K562 (cell line): Measurements from ENCODE around the gene TTBK2. TPM values are rescaled to one million over a fixed set of nuclear protein-coding genes. Genes with fewer than 3 reads are reported as not detected.

Experiments
- ATAC-seq: fragments of 200-7000 bp; cut with Tn5 transposase; 3 replicates; pipeline ENCODE4 v1.9.1; 2020; ENCODE audit warnings: moderate library complexity
- BruUV-seq: library from RNA; stranded (reverse); fragments of 400-500 nt; replicated peaks from 2 replicates; lab custom pipeline; 2021; lab: Mats Ljungman, UMichigan
- CTCF ChIA-PET: fragments of 300-600 bp; formaldehyde crosslinking; extraction: SDS; loops from one replicate; lab custom pipeline; 2021; ENCODE audit warnings: low intra/inter-chr PET ratio; lab: Yijun Ruan, JAX
- POLR2A ChIA-PET: fragments of 300-600, 350-650 bp; sonication (Branson Sonifier 250); formaldehyde crosslinking; extraction: SDS; loops from one replicate; lab custom pipeline; 2021; ENCODE audit warnings: antibody characterized with exemption, inconsistent platforms; lab: Yijun Ruan, JAX
- DNase-seq, 4 experiments: peaks; one replicate each; pipeline versions ENCODE4 v3.0.0 to v3.0.0-alpha.2; 2011 to 2018; ENCODE audit warnings: low spot score in 3 of 4, mixed read lengths in 3 of 4; ENCODE audit errors: extremely low read depth in 1 of 4
- FAIRE-seq: peaks from 2 replicates; lab custom pipeline; 2011; peaks lifted over from hg19 to GRCh38; lab: Jason Lieb, UNC
- H2AFZ ChIP-seq: 2 replicates; pipeline ENCODE4 v1.6.0; 2011; ENCODE audit warnings: low read depth, low read length, control low read depth, inconsistent platforms
- H3K27ac ChIP-seq: fragments of 200-600 bp; 3 replicates; pipeline ENCODE4 v1.8.0; 2011; ENCODE audit warnings: low read depth, mild to moderate bottlenecking, control low read depth, inconsistent platforms, low read length, moderate library complexity, mixed read lengths; ENCODE audit errors: extremely low read depth
- H3K27me3 ChIP-seq, 2 experiments: fragments of 300-600 bp in 1 of 2; 2 replicates in 1 of 2; 3 replicates in 1 of 2; pipeline versions ENCODE4 v1.6.0 to v1.8.0; 2011; ENCODE audit warnings: inconsistent platforms in 2 of 2, low read length in 2 of 2, mild to moderate bottlenecking in 1 of 2, mixed read lengths in 1 of 2, moderate library complexity in 1 of 2; ENCODE audit not compliant: control insufficient read depth in 2 of 2, insufficient read depth in 2 of 2
- H3K36me3 ChIP-seq: fragments of 300-600 bp; 3 replicates; pipeline ENCODE4 v1.8.0; 2011; ENCODE audit warnings: mild to moderate bottlenecking, low read length, inconsistent platforms; ENCODE audit not compliant: control insufficient read depth, insufficient read depth
- H3K4me1 ChIP-seq, 2 experiments: fragments of 200-600 bp in 1 of 2; replicated peaks in 1 of 2; 2 replicates in 1 of 2; 3 replicates in 1 of 2; pipeline versions ENCODE4 v1.5.1 to v1.8.0; 2011; ENCODE audit warnings: inconsistent platforms in 2 of 2, low read length in 2 of 2, mild to moderate bottlenecking in 1 of 2, mixed read lengths in 1 of 2, moderate library complexity in 1 of 2; ENCODE audit not compliant: control insufficient read depth in 2 of 2, insufficient read depth in 2 of 2
- H3K4me2 ChIP-seq: 2 replicates; pipeline ENCODE4 v1.6.1; 2011; ENCODE audit warnings: low read length, control low read depth, inconsistent platforms, mixed read lengths; ENCODE audit not compliant: insufficient read depth
- H3K4me3 ChIP-seq: fragments of 200-600 bp; sonication (generic), shearing (Covaris generic); 2 replicates; pipeline ENCODE4 v1.5.1; 2016; ENCODE audit warnings: control low read depth, inconsistent platforms
- H3K79me2 ChIP-seq: fragments of 200-600 bp; 3 replicates; pipeline ENCODE4 v1.8.0; 2011; ENCODE audit warnings: low read length, inconsistent platforms; ENCODE audit not compliant: control insufficient read depth, insufficient read depth
- H3K9ac ChIP-seq, 2 experiments: 2 replicates each; pipeline versions ENCODE4 v1.6.0 to v1.6.1; 2011; ENCODE audit warnings: low read depth in 2 of 2, low read length in 2 of 2, control low read depth in 1 of 2, inconsistent platforms in 1 of 2, mild to moderate bottlenecking in 1 of 2, mixed read lengths in 1 of 2; ENCODE audit not compliant: insufficient read depth in 1 of 2
- H3K9me1 ChIP-seq: one replicate; pipeline ENCODE4 v1.6.0; 2011; ENCODE audit warnings: inconsistent platforms, mild to moderate bottlenecking, low read length, moderate library complexity; ENCODE audit not compliant: control insufficient read depth, insufficient read depth
- H3K9me3 ChIP-seq: replicated peaks from 2 replicates; pipeline ENCODE4 v1.5.1; 2011; ENCODE audit warnings: low read depth, low read length, inconsistent platforms; ENCODE audit not compliant: control insufficient read depth, insufficient read depth
- H4K20me1 ChIP-seq: replicated peaks from 2 replicates; pipeline ENCODE4 v1.6.1; 2011; ENCODE audit warnings: low read length, inconsistent platforms, mixed read lengths; ENCODE audit not compliant: control insufficient read depth, insufficient read depth
- BCL6 ChIP-seq: fragments of 250-450 bp; sonication (Bioruptor Pico); IDR thresholded peaks from 2 replicates; pipeline ENCODE4 v1.4.0; 2020
- BRF2 ChIP-seq: IDR thresholded peaks from 3 replicates; pipeline ENCODE4 v1.6.1; 2011; ENCODE audit warnings: borderline replicate concordance, mild to moderate bottlenecking; ENCODE audit not compliant: insufficient read length, insufficient read depth
- CBFB ChIP-seq: sonication (generic); formaldehyde crosslinking; IDR thresholded peaks from 2 replicates; pipeline ENCODE4 v1.4.0; 2020; ENCODE audit warnings: mild to moderate bottlenecking, missing genetic modification reagents
- CCNT2 ChIP-seq: IDR thresholded peaks from 2 replicates; pipeline ENCODE4 v1.6.1; 2011; ENCODE audit warnings: borderline replicate concordance, low read depth, mild to moderate bottlenecking, moderate library complexity, mixed read lengths, low read length; ENCODE audit not compliant: insufficient read length; ENCODE audit errors: extremely low read depth
- COPS2 ChIP-seq: fragments of 450-650 bp; conservative IDR thresholded peaks from 2 replicates; pipeline ENCODE4 v1.6.1; 2016; ENCODE audit warnings: mild to moderate bottlenecking, moderate library complexity
- FUS ChIP-seq: fragments of 200-400 bp; formaldehyde crosslinking; optimal IDR thresholded peaks from 2 replicates; pipeline ENCODE3; 2017; ENCODE audit warnings: low read depth, low read length
- GATA2 ChIP-seq: sonication (generic); formaldehyde crosslinking; IDR thresholded peaks from 2 replicates; pipeline ENCODE4 v1.4.0; 2020; ENCODE audit warnings: mild to moderate bottlenecking, missing genetic modification reagents
- IRF1 ChIP-seq: sonication (generic); formaldehyde crosslinking; IDR thresholded peaks from 2 replicates; pipeline ENCODE4 v1.8.0; 2022; ENCODE audit warnings: missing genetic modification reagents, mild to moderate bottlenecking, borderline replicate concordance
- KDM4B ChIP-seq, 2 experiments: fragments of 450-650 bp in 1 of 2; sonication (generic) in 1 of 2; IDR thresholded peaks; 2 replicates each; pipeline ENCODE4 v1.6.1; 2016 to 2017; ENCODE audit warnings: borderline replicate concordance in 2 of 2, antibody characterized with exemption in 1 of 2, low read depth in 1 of 2, mild to moderate bottlenecking in 1 of 2
- MAX ChIP-seq: sonication (generic); formaldehyde crosslinking; IDR thresholded peaks from 2 replicates; pipeline ENCODE4 v1.9.0; 2022; ENCODE audit warnings: mild to moderate bottlenecking, missing genetic modification reagents
- NBN ChIP-seq: fragments of 450-650 bp; IDR thresholded peaks from 2 replicates; pipeline ENCODE4 v1.6.1; 2016; ENCODE audit warnings: low read depth, mild to moderate bottlenecking
- NFYB ChIP-seq: IDR thresholded peaks from 2 replicates; pipeline ENCODE4 v1.6.1; 2011; ENCODE audit warnings: mild to moderate bottlenecking, moderate library complexity; ENCODE audit not compliant: insufficient read length; ENCODE audit errors: extremely low read depth
- NR2C1 ChIP-seq, 2 experiments: fragments of 450-650 bp; IDR thresholded peaks; 2 replicates each; pipeline ENCODE4 v1.6.1; 2017; ENCODE audit warnings: mild to moderate bottlenecking in 2 of 2, antibody characterized with exemption in 1 of 2, inconsistent platforms in 1 of 2, missing compliant biosample characterization in 1 of 2, missing genetic modification characterization in 1 of 2
- PHB ChIP-seq: fragments of 250-450 bp; sonication (Bioruptor Pico); IDR thresholded peaks from 2 replicates; pipeline ENCODE4 v1.5.0; 2021
- RBM14 ChIP-seq: fragments of 200-400 bp; formaldehyde crosslinking; IDR thresholded peaks from 2 replicates; pipeline ENCODE4 v1.6.1; 2018; ENCODE audit warnings: low read depth, mild to moderate bottlenecking, low read length, moderate library complexity, borderline replicate concordance; ENCODE audit not compliant: insufficient read depth
- RBM34 ChIP-seq: fragments of 200-400 bp; formaldehyde crosslinking; IDR thresholded peaks from 2 replicates; pipeline ENCODE4 v1.6.1; 2018; ENCODE audit warnings: low read length, borderline replicate concordance; ENCODE audit not compliant: insufficient read depth
- SRF ChIP-seq, 2 experiments: fragments of 250-450, 450-650 bp in 1 of 2; sonication (Bioruptor Pico) in 1 of 2; sonication (generic) in 1 of 2; formaldehyde crosslinking; IDR thresholded peaks; 2 replicates each; pipeline versions ENCODE4 v1.5.0 to v1.5.1; 2020 to 2022; ENCODE audit warnings: mild to moderate bottlenecking in 1 of 2, missing genetic modification reagents in 1 of 2
- ZBTB7A ChIP-seq: IDR thresholded peaks from 2 replicates; pipeline ENCODE4 v1.6.1; 2011; ENCODE audit warnings: low read depth, mild to moderate bottlenecking, low read length, moderate library complexity, borderline replicate concordance; ENCODE audit not compliant: control insufficient read depth
- WGBS: fragments of 100-300 bp; shearing (Covaris generic); methylation state at CpG from one replicate; pipeline ENCODE4 v1.1.6; 2016; ENCODE audit warnings: low coverage, mixed read lengths; ENCODE audit not compliant: insufficient coverage; ENCODE audit errors: missing lambda C conversion rate; 5-methylcytosine and 5-hydroxymethylcytosine counted together
- in situ Hi-C: fragments of 300-500 bp; cut with MboI; formaldehyde crosslinking; loops from 4 replicates; pipeline ENCODE4 v1.15.0; 2018; ENCODE audit warnings: inconsistent platforms, mixed read lengths
- intact Hi-C: fragments of 100-400 bp; cut with micrococcal nuclease; formaldehyde crosslinking; loops from 2 replicates; pipeline ENCODE4 v1.14.2; 2022
- polyA plus RNA-seq, 8 experiments: library from polyadenylated mRNA; depleted of rRNA in 4 of 8; stranded (reverse) in 5 of 8; unstranded in 3 of 8; fragments of >200 nt; fragmentation: Nextera tagmentation in 2 of 8; fragmentation: Illumina TruSeq in 1 of 8; extraction: Ambion mirVana in 2 of 8; extraction: Trizol in 1 of 8; gene quantifications; 2 replicates each; pipeline versions ENCODE4 v1.2.1 to v1.2.3, GENCODE V29; 2011 to 2014; ENCODE audit warnings: inconsistent platforms in 1 of 8, missing spikeins in 1 of 8
- total RNA-seq, 7 experiments: library from RNA; depleted of rRNA in 6 of 7; stranded (reverse); fragments of >200 nt in 6 of 7; fragmentation: Illumina TruSeq in 2 of 7; extraction: Trizol in 2 of 7; gene quantifications; 2 replicates each; pipeline versions ENCODE4 v1.2.1 to v1.2.3, GENCODE V29; 2011 to 2021; ENCODE audit warnings: low replicate concordance in 1 of 7
- TF ChIP-seq, protein P1 (sequence below): fragments of 250-450 bp; sonication (Bioruptor Pico); IDR thresholded peaks from 2 replicates; pipeline ENCODE4 v1.8.0; 2021; ENCODE audit warnings: moderate library complexity, mild to moderate bottlenecking, inconsistent platforms

Gene TTBK2
- total and polyA plus RNA-seq, 9 of the 15 experiments (the other 6 are each of a cell fraction or from before 2014, with no cell fraction given): 0.89 to 8.0 (median 4.8) TPM

GRCh38 chr15:42721916-42722315 lies 198.7 kb downstream of the TTBK2 start:
- intact Hi-C loops (no loop called here), in situ Hi-C loops (no loop called here)
- Histone ChIP-seq H3K4me3 (no peak overlapping the region), H3K4me2 (no peak overlapping the region), H2AFZ (no peak overlapping the region), H3K79me2 (no peaks in the 10 kb centered on the region), H3K27me3 (no peaks in the 10 kb centered on the region), H3K36me3 (peaks cover 59% of the 10 kb centered on the region), H3K27ac (no peak overlapping the region), H3K9ac (no peak overlapping the region), H3K9me1 (peaks cover 5% of the 10 kb centered on the region), H3K4me1 (no peaks in the 10 kb centered on the region), H4K20me1 (no peaks in the 10 kb centered on the region), H3K9me3 (no peaks in the 10 kb centered on the region)
- BruUV-seq: no TSS peak
- TF ChIP-seq PHB (CRISPR knock-in tag) (no peak), CBFB (CRISPR knock-in tag) (no peak), NBN (no peak), NFYB (no peak), MAX (CRISPR knock-in tag) (no peak), SRF (CRISPR knock-in tag; IDR thresholded peaks at IDR 0.05) (no peak), BCL6 (no peak), FUS (no peak), RBM14 (no peak), CCNT2 (no peak), IRF1 (no peak), RBM34 (no peak), GATA2 (CRISPR knock-in tag) (no peak), KDM4B (IDR thresholded peaks at IDR 0.05; ENCODE audit: borderline replicate concordance in 2 of 2, low read depth in 1 of 2) (no peak), BRF2 (no peak), NR2C1 (IDR thresholded peaks at IDR 0.05) (no peak), NR2C1 (tag; IDR thresholded peaks at IDR 0.05) (no peak), COPS2 (no peak), ZBTB7A (no peak)
- TF ChIP-seq, protein P1, sequence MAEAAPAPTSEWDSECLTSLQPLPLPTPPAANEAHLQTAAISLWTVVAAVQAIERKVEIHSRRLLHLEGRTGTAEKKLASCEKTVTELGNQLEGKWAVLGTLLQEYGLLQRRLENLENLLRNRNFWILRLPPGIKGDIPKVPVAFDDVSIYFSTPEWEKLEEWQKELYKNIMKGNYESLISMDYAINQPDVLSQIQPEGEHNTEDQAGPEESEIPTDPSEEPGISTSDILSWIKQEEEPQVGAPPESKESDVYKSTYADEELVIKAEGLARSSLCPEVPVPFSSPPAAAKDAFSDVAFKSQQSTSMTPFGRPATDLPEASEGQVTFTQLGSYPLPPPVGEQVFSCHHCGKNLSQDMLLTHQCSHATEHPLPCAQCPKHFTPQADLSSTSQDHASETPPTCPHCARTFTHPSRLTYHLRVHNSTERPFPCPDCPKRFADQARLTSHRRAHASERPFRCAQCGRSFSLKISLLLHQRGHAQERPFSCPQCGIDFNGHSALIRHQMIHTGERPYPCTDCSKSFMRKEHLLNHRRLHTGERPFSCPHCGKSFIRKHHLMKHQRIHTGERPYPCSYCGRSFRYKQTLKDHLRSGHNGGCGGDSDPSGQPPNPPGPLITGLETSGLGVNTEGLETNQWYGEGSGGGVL (CRISPR knock-in tag): no peak
- ATAC-seq: no peak
- 77% methylated on average over 3 of the region's 3 CpGs for WGBS
- CTCF ChIA-PET: no interaction called here
- DNase-seq: no peak
- POLR2A ChIA-PET: interaction anchor here (0.6 to 1.5 kb wide), 4 partner anchors 13 to 504 kb away, joined by 3 to 5 read pairs (median 3); no protein-coding TSS in a partner anchor
- FAIRE-seq: no peak
